Activated CD8-positive, alpha-beta memory T cell treated with anti-CD3 and anti-CD28 coated beads for 1 hour (primary cell): ENCODE measurements around the gene NLRC3.
"Not testable (repeated sequence)": the region's sequence is repeated elsewhere in the genome, so short reads cannot be mapped to it uniquely, and the experiment has no call there.

Experiments used
- DNase-seq, 2 donors: peaks; one replicate each; pipeline ENCODE4 v3.0.0-alpha.2; 2020; ENCODE audit warnings: low read depth in 1 of 2; ENCODE audit errors: extremely low read depth in 1 of 2

Gene NLRC3

DNA sequence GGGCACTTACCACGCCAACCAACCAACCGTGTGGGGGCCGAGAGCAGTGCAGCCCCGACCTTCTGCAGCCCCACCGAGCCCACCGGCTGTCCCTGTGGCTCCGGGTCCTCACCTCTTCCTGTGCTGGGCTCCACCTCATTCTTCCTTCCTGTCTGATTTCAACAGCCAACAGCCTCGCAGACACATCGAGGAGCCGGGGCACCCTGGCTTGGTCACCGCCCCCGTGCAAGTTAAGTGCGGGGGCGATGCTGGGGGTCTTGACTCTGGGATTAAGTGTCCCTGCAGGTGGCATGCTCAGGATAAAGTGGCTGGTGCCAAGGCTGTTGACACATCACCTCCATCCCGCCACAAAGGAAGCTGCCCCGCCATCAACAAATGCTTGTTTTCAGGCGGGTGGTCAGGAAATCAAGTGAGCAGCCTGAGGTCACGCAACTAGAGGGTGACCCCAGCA is at the start of gene NLRC3:
NLRC3 (minus strand) TSS at position 102 of the 451 bp plus-strand sequence. CDS start 12,367 bp downstream, outside the sequence.
- peak in 1 of 2 donors; percentile 22 for DNase-seq

DNA sequence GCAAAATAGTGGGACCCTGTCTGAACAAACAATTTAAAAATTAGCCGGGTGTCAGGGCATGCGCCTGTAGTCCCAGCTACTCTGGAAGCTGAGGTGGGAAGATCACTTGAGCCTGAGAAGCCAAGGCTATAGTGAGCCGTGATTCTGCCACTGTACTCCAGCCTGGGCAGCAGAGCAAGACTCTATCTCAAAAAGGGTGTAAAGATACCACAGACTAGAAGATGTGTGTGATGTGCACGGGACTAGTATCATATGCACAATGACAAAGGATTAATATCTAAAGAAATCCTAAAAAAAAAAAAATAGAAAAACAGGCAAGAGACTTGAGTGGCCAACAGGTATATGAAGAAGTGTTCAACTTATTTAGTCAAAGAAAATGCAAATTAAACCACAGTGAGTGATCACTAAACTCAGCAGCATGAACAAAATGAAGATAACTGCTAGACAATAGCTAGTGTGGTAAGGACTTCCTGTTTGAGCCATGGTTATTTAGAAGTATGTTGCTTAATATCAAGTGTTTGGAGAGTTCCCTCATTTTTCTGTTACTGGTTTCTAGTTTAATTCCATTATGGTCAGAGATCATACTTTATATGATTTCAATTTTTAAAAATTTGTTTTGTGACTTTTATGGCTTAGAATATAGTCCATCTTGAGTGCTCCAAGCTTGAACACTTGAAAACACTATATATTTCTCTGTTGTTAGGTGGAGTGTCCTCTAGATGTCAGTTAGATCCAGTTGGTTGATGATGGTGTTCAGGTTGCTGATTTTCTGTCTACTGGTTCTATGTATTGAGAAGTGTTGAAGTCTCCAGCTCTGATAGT is 48.9 kb upstream of the NLRC3 start:
- DNase-seq: no peak

GRCh38 chr16:3625331-3625730 is 48.1 kb upstream of the NLRC3 start:
- DNase-seq: no peak

GRCh38 chr16:3623642-3624041 is 46.4 kb upstream of the NLRC3 start:
- no peak for DNase-seq

- DNase-seq: no peak
Measured at GRCh38 chr16:3618769-3619141, 41.6 kb upstream of the NLRC3 start.

GRCh38 chr16:3612510-3613466 is 35.6 kb upstream of the NLRC3 start:
- DNase-seq: no peak

DNA sequence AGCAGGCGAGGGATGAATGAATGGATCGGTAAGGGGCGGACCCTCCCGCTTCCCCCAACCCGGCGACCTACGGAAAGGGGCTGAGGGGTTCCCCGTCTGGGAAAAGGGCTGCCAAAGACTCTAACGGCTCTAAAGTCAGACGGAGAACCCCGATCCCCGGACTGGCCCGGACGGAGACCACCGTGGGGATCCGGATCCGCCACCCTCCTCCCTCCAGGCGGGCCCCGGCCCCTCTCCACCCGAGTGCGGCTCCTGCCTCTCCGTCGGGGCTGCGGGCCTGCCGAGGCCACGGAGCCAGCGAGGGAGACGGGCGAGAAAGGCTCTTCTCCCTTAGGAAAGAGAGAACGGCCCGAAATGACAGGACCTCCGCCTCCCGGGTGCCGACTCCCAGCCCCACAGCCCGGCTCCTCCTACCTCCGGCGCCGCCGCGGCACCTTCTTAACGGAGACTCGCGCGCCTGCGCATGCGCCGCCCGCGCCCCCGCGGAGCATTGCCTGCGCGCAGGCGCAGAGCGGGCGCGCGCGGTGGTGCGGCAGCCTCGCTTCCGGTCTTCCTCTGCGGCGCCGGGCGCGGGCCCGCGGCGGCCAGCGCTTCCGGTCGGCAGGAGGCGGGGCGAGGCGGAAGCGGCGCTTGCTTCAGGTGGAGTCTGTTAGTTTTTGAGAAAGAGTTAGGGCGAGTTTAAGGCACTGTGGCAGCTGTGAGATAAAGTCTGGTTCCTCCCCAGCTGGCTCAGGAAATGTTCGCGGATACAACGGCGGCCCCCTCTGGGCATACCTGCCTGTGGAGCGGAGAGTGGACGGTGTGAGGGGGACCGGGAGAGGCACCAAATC is 34.2 kb upstream of the NLRC3 start, which contains the start of gene SLX4:
SLX4 (minus strand) TSS at position 461 of the 830 bp plus-strand sequence. CDS start 2,642 bp downstream, outside the sequence.
- peak; percentile 65 to 86 for DNase-seq

GRCh38 chr16:3610698-3611145 is 33.5 kb upstream of the NLRC3 start:
- DNase-seq: no peak

GRCh38 chr16:3609895-3610697 is 32.9 kb upstream of the NLRC3 start:
- no peak for DNase-seq

DNA sequence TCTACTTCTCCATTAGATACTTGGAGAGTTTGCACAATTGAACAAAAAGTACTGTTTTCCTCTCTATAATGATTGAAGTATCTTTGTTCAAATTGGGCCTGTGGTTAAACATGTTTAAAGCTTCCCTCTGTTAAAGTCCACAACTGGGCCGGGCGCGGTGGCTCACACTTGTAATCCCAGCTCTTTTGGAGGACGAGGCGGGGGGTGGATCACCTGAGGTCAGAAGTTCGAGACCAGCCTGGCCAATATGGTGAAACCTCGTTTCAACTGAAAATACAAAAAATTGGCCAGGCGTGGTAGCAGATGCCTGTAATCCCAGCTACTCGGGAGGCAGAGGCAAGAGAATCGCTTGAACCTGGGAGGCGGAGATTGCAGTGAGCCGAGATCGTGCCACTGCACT is 31.8 kb upstream of the NLRC3 start:
- not testable (repeated sequence) for DNase-seq

DNA sequence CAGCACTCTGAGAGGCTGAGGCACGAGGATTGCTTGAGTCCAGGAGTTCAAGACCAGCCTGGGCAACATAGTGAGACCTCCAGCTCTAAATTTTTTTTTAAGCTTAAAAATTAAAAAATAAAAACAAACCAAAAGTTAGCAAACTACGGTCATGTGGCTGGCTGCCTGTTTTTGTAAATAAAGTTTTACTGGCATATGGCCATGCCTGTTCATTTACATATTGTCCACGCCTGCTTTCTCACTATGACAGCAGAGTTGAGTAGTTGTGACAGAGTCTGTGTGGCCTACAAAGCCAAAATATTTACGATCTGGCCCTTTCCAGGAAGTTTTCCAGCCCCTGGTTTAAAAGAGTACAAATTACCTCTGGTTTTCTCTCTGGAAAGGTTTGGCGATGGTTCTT is 30.9 kb upstream of the NLRC3 start:
- DNase-seq: no peak

DNA sequence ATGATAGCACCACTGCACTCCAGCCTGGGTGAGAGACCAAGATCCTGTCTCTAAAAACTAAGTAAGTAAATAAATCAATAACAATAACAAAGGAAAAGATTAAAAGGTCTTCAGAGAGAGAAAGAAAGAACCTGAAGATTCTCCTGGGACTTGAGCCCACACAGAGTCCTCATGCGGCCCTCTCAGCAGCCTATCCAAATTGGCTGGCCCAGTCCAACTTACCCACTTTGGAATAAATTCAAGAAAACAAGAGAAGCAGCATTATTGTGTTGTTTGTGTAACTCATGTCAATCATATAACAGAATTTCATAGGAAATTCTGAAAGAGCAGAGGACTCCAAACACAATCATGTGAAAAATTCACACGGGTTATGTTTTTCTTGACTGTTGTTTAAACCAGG is 30.4 kb upstream of the NLRC3 start:
- DNase-seq: no peak

DNA sequence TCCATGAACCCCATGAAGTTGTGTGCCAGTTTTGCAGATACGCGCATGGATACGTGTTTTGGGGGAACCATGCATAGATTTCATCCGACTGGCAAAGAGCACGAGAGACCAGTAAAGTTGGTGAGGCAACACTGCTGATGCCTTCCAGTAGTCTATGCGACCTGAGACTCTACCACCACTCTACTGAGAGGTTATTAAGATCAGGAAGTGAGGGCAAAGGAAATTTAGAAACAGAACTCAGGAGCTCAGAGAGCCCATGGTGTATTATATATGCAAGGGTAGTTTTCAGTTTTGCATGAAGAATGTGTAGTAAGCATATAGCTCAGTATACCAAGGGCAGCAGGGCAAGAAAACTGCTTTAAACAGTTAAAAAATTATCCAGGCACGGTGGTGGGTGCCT is 30.0 kb upstream of the NLRC3 start:
- DNase-seq: no peak

DNA sequence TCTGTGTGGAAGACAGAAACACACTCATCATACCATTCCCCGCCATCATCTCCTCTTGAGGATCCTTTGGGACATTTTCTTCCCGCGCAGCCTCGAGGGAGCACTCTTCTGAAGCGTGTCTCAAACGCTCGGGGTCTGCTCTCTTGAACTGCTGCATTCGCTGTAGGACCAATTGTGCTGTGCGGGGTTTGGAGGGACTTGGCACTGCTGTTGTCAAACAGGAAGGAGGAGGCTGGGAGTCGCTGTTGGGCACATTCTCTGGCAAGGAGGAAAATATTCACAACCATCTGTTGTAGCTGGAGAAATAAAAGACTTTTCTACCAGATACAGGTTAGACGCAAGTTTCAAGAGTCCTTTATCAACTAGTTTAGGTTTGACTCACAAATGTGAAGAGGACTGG is 29.2 kb upstream of the NLRC3 start:
- no peak for DNase-seq

GRCh38 chr16:3602320-3602653 is 25.1 kb upstream of the NLRC3 start:
- no peak for DNase-seq

- DNase-seq: no peak
Measured at GRCh38 chr16:3601614-3602319, 24.6 kb upstream of the NLRC3 start.

DNA sequence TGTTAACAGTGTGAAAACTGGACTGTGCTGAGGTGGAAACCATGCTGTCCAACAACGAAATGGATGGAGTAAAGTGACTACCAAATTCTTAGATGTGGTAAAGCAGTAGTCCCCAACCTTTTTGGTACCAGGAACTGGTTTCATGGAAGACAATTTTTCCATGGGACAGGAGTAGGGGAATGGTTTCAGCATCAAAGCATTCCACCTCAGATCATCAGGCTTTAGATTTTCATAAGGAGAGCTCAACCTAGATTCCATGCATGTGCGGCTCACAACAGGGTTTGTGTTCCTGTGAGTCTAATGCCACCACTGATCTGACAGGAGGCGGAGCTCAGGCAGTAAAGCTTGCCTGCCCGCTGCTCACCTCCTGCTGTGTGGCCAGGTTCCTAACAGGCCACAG is 22.7 kb upstream of the NLRC3 start:
- no peak for DNase-seq

DNA sequence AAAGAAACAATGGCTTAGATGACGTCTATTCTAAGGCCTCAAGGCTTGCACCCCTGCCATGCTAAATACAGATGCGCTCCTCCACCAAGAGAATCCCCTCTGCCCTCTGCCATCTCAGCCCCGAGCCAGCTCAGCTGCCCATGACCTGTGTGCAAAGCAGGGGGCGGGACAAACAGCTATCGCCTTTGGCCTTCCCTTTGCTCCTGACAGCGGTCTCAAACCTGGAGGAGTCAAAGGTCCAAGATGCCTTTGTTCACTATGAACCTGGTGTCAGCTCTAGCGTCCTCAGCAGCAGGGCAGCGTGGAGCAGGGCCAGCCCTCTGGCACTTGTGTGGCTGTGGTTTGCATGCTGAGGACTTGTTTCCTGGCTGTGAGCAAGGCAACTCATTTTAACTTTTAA is 21.9 kb upstream of the NLRC3 start:
- DNase-seq: no peak

DNA sequence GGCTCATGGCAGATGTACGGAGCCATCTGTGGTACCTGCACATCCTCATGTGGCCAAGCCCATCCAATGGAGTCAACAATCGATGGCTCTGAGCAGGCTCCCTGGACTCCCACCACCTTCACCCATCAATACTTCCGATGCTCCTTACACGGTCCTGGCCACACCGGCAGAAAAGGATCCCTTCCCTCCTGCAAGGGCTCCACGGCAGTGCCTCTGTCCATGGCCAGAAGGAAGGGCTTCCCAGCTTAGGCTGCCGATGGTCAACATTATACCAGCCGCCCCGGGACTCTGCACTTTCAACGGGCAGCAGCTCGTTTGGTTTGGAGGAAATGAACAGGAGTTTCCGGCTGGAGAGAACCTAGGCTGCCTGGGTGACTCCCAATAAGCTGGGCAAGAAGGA is 21.0 kb upstream of the NLRC3 start:
- DNase-seq: no peak
